A172 (cell line): Measurements from ENCODE around the gene C18orf63. TPM values are rescaled to one million over a fixed set of nuclear protein-coding genes. Genes with fewer than 3 reads are reported as not detected.

ENCODE experiments used
- DNase-seq: peaks from one replicate; pipeline ENCODE4 v3.0.0-alpha.2; 2015; ENCODE audit warnings: low spot score
- total RNA-seq: library from RNA; depleted of rRNA; stranded (reverse); fragments of >200 nt; shearing (Covaris generic); gene quantifications from 2 replicates; pipeline ENCODE4 v1.2.3, GENCODE V29; 2014

C18orf63 gene
- total RNA-seq, 1 experiment from 2014 or later = not detected

- no peak for DNase-seq
Observed at GRCh38 chr18:74376523-74376922, 60.9 kb downstream of the C18orf63 start.

GRCh38 chr18:74377776-74378175 is 62.1 kb downstream of the C18orf63 start:
- DNase-seq = no peak

- DNase-seq = no peak
Observed at GRCh38 chr18:74378179-74378682, 62.6 kb downstream of the C18orf63 start.

DNA sequence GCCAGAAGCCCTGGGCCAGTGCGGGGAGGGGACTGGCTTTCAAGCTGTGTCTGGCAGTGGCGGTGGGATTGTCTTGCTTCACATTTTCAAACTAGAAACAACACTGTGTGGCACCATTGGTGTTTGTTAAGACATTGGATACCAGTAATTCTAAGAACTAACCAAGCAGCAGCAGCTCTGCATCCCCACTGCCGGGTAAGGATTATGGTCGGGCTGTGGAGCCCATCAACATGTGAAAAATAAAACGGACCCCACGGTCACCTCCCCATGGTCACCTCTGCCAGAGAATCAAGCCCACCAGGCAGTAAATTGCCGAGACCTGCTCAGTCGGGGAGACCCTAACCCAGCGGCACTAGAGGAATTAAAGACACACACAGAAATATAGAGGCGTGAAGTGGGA is 65.3 kb downstream of the C18orf63 start:
- no peak for DNase-seq

- DNase-seq = no peak
Observed at GRCh38 chr18:74381621-74382295, 66.1 kb downstream of the C18orf63 start.

DNA sequence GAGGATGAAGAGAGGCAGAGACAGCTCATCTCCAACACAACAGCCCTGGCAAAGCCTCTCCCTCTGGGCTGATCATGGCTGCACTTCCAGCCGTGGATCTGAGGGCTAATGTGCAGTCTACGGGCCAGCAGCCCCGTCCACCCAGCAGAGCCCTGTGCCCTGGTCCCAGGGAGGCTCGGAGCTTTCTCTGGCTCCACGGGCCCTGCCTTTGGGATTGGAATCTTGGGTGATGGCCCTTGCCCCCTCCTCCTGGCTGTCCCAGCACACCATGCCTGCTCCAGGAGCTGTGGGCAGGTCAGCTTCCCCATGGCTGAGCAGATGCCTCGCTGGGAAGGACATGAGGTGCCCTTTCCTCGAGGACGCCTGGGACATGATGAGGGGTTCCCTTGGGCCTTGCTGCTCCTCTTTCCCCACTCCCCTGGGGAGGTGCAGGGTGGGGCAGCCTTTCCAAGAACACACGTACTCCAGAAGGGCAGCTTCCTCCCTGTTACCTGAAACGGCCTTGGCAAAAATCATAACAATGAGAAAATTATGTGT is 66.9 kb downstream of the C18orf63 start:
- no peak for DNase-seq

DNA sequence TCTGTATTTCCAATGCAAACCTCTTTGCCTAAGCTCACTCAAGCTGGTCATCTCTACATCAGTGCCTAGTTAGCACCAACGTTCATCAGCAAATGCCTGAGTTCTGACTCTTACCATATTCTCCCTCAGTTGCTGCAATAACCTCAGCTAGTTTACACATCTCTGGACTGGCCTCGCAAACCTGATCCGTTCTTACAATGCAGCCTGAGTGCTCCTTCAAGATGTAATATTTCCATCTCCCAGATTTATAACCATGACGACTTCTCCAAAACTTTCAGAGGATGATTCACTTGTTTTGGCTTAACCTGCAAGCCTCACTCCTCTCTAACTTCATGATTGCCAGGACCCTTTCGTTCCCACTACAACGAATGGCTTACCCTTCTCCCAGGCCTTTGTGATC is 71.7 kb downstream of the C18orf63 start:
- no peak for DNase-seq

DNA sequence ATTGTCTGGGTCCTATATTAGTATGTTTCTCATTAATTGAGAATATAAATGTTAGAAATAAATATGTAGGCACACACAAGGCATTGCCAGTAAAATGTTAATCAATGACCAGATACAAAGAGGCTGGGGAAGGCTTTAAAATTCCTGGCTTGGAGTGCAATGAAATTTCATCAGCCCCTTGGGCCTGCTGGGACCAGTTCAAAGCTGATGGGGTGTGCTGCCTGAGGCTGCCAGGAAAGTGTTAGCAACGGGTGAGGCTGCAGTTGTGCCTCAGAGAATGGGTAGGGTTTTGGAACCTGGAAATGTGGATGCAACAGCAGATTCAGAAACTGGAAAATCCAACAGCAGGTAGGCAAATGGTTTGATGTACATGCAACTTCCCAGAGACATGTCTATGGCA is 72.6 kb downstream of the C18orf63 start:
- DNase-seq = no peak

DNA sequence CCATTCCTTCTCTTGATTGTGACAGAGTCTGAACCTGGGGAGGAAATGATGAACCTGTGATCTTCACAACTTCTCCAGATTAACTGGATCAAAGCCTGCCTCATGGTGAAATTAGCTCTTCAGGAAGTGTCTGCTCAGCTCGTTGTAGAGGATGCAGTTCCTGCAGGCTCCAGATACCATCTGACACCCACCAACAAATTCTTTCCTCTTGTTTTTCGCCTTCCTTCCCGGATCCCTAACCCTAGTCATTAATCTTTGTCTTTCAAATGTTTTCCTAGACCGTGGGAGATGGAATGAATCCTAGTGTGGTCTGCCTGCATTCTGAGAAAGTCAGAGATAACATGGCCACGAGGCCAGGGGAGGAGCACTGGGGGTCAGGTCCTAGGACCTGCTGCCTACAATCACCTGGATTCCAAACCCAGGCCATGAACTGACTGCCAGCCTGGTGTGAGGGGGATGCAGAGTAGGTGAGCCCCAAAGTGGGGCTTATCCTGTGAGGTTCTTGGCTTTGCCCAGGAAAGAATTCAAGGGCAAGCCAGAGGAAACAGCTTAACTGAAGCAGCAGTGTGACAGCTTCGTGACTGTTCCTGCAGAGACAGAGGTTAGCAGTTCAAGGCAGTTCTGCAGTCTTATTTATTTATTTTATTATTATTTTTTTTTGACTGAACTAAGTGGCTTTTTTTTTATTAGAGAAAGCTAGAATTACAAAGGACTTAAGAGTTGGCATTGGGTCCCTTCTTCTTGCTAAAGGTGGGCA is 73.7 kb downstream of the C18orf63 start:
- no peak for DNase-seq

GRCh38 chr18:74389991-74390390 is 74.4 kb downstream of the C18orf63 start:
- DNase-seq = no peak

GRCh38 chr18:74390900-74391299 is 75.3 kb downstream of the C18orf63 start:
- DNase-seq = no peak

- no peak for DNase-seq
Observed at GRCh38 chr18:74392323-74392722, 76.7 kb downstream of the C18orf63 start.

- no peak for DNase-seq
Observed at GRCh38 chr18:74395006-74395405, 79.4 kb downstream of the C18orf63 start.

DNA sequence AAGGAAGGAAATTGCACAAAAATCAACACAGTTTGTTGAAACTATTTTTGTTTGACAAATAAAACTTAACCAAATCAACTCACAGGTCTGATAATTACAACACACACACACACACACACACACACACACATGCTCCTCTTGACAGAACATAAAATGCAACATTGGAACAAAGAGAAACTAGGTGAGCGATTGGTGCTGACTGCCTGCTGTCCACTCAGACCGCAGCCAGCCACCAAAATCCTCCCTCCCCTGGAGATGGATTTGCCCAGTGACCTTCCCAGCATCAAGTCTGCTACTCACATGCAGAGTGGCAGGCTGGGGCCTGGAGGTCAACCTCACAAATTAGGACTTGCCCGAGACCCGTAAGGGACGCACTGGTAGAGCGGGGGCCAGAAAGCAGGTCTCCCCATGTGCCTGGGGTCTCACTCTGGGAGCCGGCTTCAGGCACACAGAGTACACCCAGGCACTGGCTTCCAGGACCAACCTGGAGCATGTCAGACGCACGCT is 80.1 kb downstream of the C18orf63 start:
- no peak for DNase-seq

- no peak for DNase-seq
Observed at GRCh38 chr18:74396171-74397169, 80.8 kb downstream of the C18orf63 start.

DNA sequence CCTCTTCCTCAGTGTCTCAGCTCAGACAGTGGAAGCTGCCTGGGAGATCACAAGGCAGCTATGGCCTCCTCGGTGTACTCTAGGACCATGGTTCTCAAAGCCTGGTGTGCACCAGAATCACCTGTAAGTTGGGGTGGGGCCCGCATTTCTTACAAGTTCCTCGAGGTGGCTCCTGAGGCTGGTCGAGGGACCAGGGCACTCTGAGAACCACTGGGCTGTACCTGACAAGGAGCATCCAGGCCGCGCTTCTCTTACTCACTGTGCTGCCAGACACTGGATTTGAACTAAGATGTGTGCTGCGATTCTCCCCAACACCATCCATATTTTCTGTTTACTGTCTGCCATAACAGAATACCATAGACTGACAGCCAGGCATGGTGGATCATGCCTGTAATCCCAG is 81.9 kb downstream of the C18orf63 start:
- DNase-seq = no peak

DNA sequence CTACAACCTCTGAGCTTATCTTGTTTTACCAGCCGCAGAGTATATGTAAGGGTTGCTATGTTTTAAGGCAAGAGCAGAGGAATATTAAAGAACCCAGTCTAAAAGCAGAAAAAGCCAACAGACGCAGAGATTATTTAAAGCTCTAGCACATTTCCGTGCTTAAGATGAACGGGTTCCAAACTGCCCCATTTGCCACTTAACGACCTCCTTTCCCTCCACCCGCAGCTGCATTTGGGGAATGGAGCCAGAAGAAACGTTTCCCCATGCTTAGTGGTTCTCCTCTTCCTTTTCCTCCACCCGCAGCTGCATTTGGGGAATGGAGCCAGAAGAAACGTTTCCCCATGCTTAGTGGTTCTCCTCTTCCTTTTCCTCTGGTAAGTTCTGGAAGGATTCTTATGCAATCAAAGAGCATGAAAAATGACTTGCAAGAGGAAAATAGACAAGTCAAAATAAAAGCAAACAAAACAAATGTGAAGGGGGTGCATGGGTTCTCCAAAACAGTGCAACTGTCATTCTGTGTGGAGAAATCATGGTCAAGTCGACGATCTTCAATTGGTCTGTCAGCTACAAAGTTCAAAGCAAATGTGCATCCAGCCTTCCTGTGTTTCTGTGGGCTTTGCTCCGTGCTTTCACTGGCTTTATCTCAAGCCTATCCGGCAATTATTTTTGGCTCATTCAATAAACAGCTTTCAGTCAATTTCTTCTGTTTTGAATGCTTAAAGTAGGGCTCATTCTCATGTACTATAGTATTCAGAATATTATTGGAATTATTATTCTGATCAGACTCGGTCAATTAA is 83.7 kb downstream of the C18orf63 start:
- DNase-seq = no peak

- no peak for DNase-seq
Observed at GRCh38 chr18:74400813-74401212, 85.2 kb downstream of the C18orf63 start.

DNA sequence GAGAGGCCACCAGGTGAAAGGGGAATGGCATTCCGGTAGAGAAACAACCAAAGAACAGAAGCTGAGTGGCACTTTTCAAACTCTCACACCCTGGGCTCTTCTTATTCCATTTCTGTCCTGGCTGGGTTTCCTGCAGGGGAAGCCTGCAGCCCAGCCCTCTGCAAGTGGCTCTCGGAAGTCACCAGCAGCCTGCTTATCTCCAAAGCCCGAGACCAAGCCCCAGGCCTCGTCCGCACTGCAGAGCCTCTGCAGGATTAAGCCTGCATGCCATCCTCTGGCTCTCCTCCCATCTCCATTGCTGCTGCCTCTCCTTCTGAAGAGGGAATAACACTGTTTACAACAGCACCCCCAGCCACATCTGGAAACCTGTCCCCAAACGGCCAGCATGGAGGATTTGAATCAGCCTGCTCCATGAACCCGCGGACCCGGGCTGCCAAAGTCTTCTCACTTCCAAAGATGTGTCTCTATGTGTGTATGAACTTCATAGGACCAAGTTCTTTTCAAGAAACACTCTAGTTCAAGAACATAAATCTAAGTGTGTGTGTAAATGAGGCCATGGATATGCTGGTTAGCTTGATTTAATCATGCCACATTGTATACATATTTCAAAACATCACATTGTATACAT is 87.3 kb downstream of the C18orf63 start:
- no peak for DNase-seq

GRCh38 chr18:74407888-74408287 is 92.2 kb downstream of the C18orf63 start:
- no peak for DNase-seq
